GM19468 (cell line): ENCODE results near the gene GPSM1.
"Not testable (repeated sequence)": the region's sequence is repeated elsewhere in the genome, so short reads cannot be mapped to it uniquely, and the experiment has no call there.

Experiments
- ATAC-seq: cut with Tn5 transposase; IDR thresholded peaks from one replicate; pipeline ENCODE4 v1.9.1; 2021; ENCODE audit warnings: mild to moderate bottlenecking, moderate library complexity, moderate number of reproducible peaks; ENCODE audit not compliant: unreplicated experiment; ENCODE audit errors: extremely low read depth

The GPSM1 gene

GRCh38 chr9:136316271-136316751 lies 11.0 kb upstream of the GPSM1 start:
- no peak for ATAC-seq

GRCh38 chr9:136316896-136317676 lies 10.3 kb upstream of the GPSM1 start:
- ATAC-seq, result no peak

GRCh38 chr9:136317695-136318094 lies 9.6 kb upstream of the GPSM1 start:
- ATAC-seq, result no peak

GRCh38 chr9:136318111-136318775 lies 9.1 kb upstream of the GPSM1 start:
- no peak for ATAC-seq

- ATAC-seq, result no peak
These were observed 8.5 kb upstream of the GPSM1 start for GRCh38 chr9:136318776-136319241.

- not testable (repeated sequence) for ATAC-seq
These were observed 8.1 kb upstream of the GPSM1 start for GRCh38 chr9:136319244-136319643.

- not testable (repeated sequence) for ATAC-seq
These were observed 7.4 kb upstream of the GPSM1 start for GRCh38 chr9:136319955-136320354.

GRCh38 chr9:136320972-136321371 lies 6.4 kb upstream of the GPSM1 start:
- not testable (repeated sequence) for ATAC-seq

GRCh38 chr9:136321561-136321960 lies 5.8 kb upstream of the GPSM1 start:
- no peak for ATAC-seq

- ATAC-seq, result no peak
These were observed 4.5 kb upstream of the GPSM1 start for GRCh38 chr9:136322756-136323330.

- ATAC-seq, result no peak
These were observed 4.0 kb upstream of the GPSM1 start for GRCh38 chr9:136323371-136323789.

- ATAC-seq, result no peak
These were observed 2.6 kb upstream of the GPSM1 start for GRCh38 chr9:136324501-136325300.

- ATAC-seq, result no peak
These were observed 2.0 kb upstream of the GPSM1 start for GRCh38 chr9:136325358-136325757.

GRCh38 chr9:136326061-136326760 lies 1.1 kb upstream of the GPSM1 start:
- no peak for ATAC-seq

- no peak for ATAC-seq
These were observed 507 bp upstream of the GPSM1 start for GRCh38 chr9:136326761-136327303.

GRCh38 chr9:136328011-136328621 lies 777 bp downstream of the GPSM1 start:
- no peak for ATAC-seq

GRCh38 chr9:136328622-136329041 lies 1.3 kb downstream of the GPSM1 start:
- no peak for ATAC-seq

GRCh38 chr9:136329211-136329627 lies 1.9 kb downstream of the GPSM1 start:
- no peak for ATAC-seq
